Brain microvascular endothelial cell (primary cell): ENCODE results near the gene TULP1.

Experiments
- DNase-seq: peaks from one replicate; pipeline ENCODE4 v3.0.0-alpha.2; 2020
- H3K27ac ChIP-seq: fragments of 250-450 bp; sonication (Bioruptor Pico); 2 replicates; pipeline ENCODE4 v1.5.1; 2020; ENCODE audit warnings: mild to moderate bottlenecking, moderate library complexity
- H3K27me3 ChIP-seq: fragments of 250-450 bp; sonication (Bioruptor Pico); replicated peaks from 2 replicates; pipeline ENCODE4 v1.5.1; 2020; ENCODE audit warnings: mild to moderate bottlenecking
- H3K36me3 ChIP-seq: fragments of 250-450 bp; sonication (Bioruptor Pico); replicated peaks from 2 replicates; pipeline ENCODE4 v1.5.1; 2020; ENCODE audit warnings: mild to moderate bottlenecking
- H3K4me3 ChIP-seq: 2 replicates; pipeline ENCODE4 v1.5.1; 2011; ENCODE audit warnings: low read depth, mild to moderate bottlenecking, control low read depth, low read length, moderate library complexity
- CTCF ChIP-seq: IDR thresholded peaks from 2 replicates; pipeline ENCODE4 v1.5.1; 2011; ENCODE audit warnings: low read depth, mild to moderate bottlenecking, moderate library complexity, low read length, control low read depth, inconsistent platforms; ENCODE audit errors: missing control alignments
- in situ Hi-C: cut with HindIII; loops from 2 replicates; pipeline ENCODE4 v1.10.0; 2017; ENCODE audit warnings: low sequenced_read_pairs, low pct_ligation_motif_present

Gene TULP1

DNA sequence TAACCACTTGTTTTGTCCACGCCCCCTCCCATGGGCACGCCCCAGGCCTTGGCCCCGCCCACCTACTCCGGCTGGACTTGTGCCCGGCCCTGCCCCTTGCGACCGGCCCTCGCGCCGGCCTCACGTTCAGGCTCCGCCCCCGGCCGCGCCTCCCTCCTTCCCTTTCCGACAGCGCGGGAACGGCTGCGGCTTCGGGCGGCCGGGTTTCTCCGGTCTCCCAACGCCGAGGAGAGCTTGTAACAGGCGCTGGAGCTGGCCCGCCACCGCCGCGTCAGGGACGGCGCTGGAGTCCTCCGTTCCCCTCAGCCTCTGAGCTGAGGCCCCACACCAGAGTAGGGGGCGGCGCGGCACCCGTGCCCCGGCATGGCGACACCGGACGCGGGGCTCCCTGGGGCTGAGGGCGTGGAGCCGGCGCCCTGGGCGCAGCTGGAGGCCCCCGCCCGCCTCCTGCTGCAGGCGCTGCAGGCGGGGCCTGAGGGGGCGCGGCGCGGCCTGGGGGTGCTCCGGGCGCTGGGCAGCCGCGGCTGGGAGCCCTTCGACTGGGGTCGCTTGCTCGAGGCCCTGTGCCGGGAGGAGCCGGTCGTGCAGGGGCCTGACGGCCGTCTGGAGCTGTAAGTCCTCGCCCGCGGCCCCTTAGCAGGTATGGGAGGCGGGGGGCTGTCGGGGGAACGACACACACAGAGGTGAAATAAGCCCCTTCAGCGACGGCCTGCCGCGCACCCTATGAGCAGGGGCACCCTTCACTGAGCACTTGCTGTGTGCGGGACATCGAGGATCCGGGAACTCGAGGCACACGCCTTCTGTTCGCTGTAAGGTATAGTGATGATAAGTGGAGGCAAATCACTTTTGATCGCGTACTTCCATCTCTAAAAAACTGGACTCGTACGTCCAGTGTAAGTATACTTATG lies 60.3 kb downstream of the TULP1 start, which contains the start of gene FANCE:
FANCE (plus strand) TSS at position 156 of the 908 bp plus-strand sequence; CDS start at position 364, 208 bp downstream.
- H3K27me3 ChIP-seq, result no peaks in the 10 kb centered on the region
- DNase-seq, result peak; percentile 88
- TF ChIP-seq CTCF, result no peak
- in situ Hi-C loops, result no loop called here
- H3K27ac ChIP-seq, result no peak within 1 kb of the TSS
- peak within 1 kb of the TSS; percentile 70 for H3K4me3 ChIP-seq
- no peaks in the 10 kb centered on the region for H3K36me3 ChIP-seq

- in situ Hi-C loops, result no loop called here
- no peak for TF ChIP-seq CTCF
- no peak for DNase-seq
- peak overlapping the region; percentile 45 for H3K4me3 ChIP-seq
- H3K36me3 ChIP-seq, result no peaks in the 10 kb centered on the region
- H3K27ac ChIP-seq, result no peak overlapping the region
- H3K27me3 ChIP-seq, result no peaks in the 10 kb centered on the region
These were observed 61.1 kb downstream of the TULP1 start for GRCh38 chr6:35451354-35452182.

- no peaks in the 10 kb centered on the region for H3K36me3 ChIP-seq
- no peak for DNase-seq
- no peak overlapping the region for H3K27ac ChIP-seq
- in situ Hi-C loops, result no loop called here
- H3K27me3 ChIP-seq, result no peaks in the 10 kb centered on the region
- no peak overlapping the region for H3K4me3 ChIP-seq
- peak; percentile 67 for TF ChIP-seq CTCF
These were observed 63.3 kb downstream of the TULP1 start for GRCh38 chr6:35449287-35449881.

- DNase-seq, result no peak
- H3K36me3 ChIP-seq, result no peaks in the 10 kb centered on the region
- H3K27ac ChIP-seq, result no peak overlapping the region
- no peak overlapping the region for H3K4me3 ChIP-seq
- H3K27me3 ChIP-seq, result no peaks in the 10 kb centered on the region
- TF ChIP-seq CTCF, result no peak
- in situ Hi-C loops, result no loop called here
These were observed 64.5 kb downstream of the TULP1 start for GRCh38 chr6:35448191-35448590.
